Measurements from ENCODE around the gene ZMYND11.

Gene ZMYND11

DNA sequence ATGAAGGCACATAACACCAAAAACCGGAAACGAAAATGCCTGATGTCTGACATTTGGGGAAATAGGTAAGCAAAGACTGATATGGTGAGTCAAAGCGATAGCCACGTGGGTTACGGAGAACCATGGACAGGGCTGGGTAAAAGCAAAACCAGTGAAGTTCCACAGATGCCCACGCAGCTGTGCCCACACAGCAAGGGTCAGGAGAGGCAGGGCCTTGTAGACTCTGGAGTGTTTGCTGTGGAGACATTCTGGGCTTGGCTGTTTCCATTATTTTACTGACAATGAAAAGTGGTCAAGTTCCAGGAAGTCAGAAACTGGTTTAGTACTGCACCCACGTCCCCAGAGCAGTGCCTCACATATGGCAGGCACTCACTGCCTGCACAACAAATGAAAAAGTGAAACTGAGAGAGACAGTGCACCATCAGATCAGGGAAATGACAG is 148.7 kb downstream of the ZMYND11 start:
- TF ChIP-seq, protein P1, sequence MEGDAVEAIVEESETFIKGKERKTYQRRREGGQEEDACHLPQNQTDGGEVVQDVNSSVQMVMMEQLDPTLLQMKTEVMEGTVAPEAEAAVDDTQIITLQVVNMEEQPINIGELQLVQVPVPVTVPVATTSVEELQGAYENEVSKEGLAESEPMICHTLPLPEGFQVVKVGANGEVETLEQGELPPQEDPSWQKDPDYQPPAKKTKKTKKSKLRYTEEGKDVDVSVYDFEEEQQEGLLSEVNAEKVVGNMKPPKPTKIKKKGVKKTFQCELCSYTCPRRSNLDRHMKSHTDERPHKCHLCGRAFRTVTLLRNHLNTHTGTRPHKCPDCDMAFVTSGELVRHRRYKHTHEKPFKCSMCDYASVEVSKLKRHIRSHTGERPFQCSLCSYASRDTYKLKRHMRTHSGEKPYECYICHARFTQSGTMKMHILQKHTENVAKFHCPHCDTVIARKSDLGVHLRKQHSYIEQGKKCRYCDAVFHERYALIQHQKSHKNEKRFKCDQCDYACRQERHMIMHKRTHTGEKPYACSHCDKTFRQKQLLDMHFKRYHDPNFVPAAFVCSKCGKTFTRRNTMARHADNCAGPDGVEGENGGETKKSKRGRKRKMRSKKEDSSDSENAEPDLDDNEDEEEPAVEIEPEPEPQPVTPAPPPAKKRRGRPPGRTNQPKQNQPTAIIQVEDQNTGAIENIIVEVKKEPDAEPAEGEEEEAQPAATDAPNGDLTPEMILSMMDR (IDR thresholded peaks at IDR 0.05; ENCODE audit: insufficient read depth, low read length, missing control alignments), result no peak
- H3K4me3 ChIP-seq (ENCODE audit: low read depth, low read length), result no peak overlapping the region
- CTCF ChIA-PET, result no interaction called here
- POLR2A ChIA-PET, result no interaction called here
- no peak for DNase-seq (ENCODE audit: low read depth, low spot score)

GRCh38 chr10:285216-285615 is 150.0 kb downstream of the ZMYND11 start:
- no peak overlapping the region for H3K4me3 ChIP-seq (ENCODE audit: low read depth, low read length)
- POLR2A ChIA-PET, result no interaction called here
- CTCF ChIA-PET, result no interaction called here
- no peak for DNase-seq (ENCODE audit: low read depth, low spot score)
- TF ChIP-seq, protein P1 (IDR thresholded peaks at IDR 0.05; ENCODE audit: insufficient read depth, low read length, missing control alignments), result no peak

GRCh38 chr10:287026-287709 is 151.9 kb downstream of the ZMYND11 start:
- CTCF ChIA-PET, result interaction anchor here (1.0 to 1.7 kb wide), 2 partner anchors 15 to 59 kb away, joined by 5 read pairs; no protein-coding TSS in a partner anchor
- DNase-seq (ENCODE audit: low read depth, low spot score), result peak; percentile 41
- POLR2A ChIA-PET, result no interaction called here
- H3K4me3 ChIP-seq (ENCODE audit: low read depth, low read length), result no peak overlapping the region
- TF ChIP-seq, protein P1 (IDR thresholded peaks at IDR 0.05; ENCODE audit: insufficient read depth, low read length, missing control alignments), result no peak

DNA sequence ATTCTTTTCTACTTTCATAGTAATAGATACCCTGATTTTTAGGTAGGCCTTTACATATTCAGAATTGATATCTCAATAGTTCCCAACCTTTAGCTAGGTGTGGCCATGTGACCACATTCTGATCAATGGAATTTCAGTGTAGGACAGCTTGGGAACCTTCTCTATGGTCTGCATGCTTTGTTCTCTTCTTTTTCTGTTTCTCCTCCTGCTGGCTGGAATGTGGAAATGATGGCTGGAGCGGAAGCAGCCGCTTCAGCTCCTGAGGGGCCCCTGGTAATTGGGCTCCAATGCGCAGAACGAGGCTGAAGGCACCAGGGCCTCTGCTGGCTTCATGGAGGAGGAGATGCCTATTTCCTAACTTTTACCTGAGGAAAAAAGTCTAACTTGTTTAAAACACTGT is 152.6 kb downstream of the ZMYND11 start:
- DNase-seq (ENCODE audit: low read depth, low spot score), result no peak
- ChIA-PET POLR2A (no interaction called here), CTCF (interaction anchor here (1.0 to 1.7 kb wide), 2 partner anchors 15 to 60 kb away, joined by 5 read pairs; no protein-coding TSS in a partner anchor)

DNA sequence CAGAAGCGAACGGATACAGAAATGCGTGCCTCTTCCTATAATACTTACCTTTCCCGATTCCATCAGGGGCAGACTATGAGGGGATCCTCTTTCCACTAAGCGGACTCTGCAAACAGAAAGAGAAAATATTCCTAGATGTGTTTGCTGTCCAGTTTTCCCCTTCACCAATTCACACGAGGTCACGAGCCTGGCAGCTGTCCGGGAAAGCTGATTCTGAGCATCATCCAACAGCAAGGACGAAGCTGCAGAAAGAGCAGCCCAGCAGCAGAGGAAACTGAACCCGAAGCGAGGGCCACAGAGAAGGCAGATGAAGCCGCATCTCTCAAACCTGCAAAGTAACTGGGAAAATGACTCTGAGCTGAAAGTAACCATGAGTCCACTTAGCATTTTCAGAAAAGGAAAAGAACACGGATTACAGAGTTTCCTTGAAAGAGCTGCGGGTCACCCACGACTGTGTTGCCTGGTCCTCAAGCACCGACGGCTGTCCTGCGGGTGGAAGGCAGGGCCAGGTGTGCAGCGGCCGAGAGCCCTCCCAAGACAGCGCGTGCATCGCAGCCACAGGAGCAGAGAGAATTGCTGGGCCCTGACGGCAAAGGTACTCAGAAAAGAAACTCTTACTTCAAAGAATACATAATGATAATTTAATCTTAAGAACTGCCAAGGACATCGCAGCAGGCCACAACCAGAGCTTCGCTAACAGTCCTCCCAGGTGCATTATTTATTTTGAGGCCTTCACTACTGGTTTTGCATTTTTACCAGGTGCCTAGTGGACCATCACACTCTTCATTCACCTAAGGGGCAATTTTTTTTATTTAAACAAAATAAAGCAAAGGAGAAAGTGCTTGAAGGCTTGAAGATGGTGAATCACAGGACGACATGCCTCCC is 153.3 kb downstream of the ZMYND11 start:
- ChIA-PET POLR2A (no interaction called here), CTCF (interaction anchor here (0.5 to 1.7 kb wide), 3 partner anchors 14 to 61 kb away, joined by 3 to 5 read pairs (median 5); no protein-coding TSS in a partner anchor)
- no peak overlapping the region for H3K4me3 ChIP-seq (ENCODE audit: low read depth, low read length)
- no peak for DNase-seq (ENCODE audit: low read depth, low spot score)
- TF ChIP-seq, protein P1 (IDR thresholded peaks at IDR 0.05; ENCODE audit: insufficient read depth, low read length, missing control alignments), result no peak

More for the DNA sequence above, 152.6 kb downstream of the ZMYND11 start:
- TF ChIP-seq, protein P1 (IDR thresholded peaks at IDR 0.05; ENCODE audit: insufficient read depth, low read length, missing control alignments), result peak; percentile 14
- H3K4me3 ChIP-seq (ENCODE audit: low read depth, low read length), result no peak overlapping the region

DNA sequence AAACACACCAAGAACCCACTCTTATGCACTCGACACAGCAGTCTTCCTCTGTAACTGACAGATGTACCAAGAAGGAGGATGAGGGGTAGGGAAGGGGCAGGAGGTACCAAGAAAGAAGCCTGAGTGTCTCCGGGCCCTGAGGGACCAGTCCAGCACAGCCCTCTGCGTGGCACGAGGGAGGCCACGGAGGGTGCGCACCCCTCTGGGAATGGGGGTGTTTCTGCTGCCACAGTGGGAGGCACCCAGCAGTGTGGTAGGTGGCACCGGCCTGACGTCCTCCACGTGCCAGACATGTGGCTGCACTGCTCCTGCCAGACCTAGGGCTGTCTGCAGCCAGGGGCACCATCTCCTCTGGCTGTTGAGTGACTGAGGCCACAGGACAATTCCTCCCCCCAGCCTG is 154.3 kb downstream of the ZMYND11 start:
- no peak overlapping the region for H3K4me3 ChIP-seq (ENCODE audit: low read depth, low read length)
- ChIA-PET POLR2A (no interaction called here), CTCF (no interaction called here)
- TF ChIP-seq, protein P1 (IDR thresholded peaks at IDR 0.05; ENCODE audit: insufficient read depth, low read length, missing control alignments), result no peak
- no peak for DNase-seq (ENCODE audit: low read depth, low spot score)

All from AG04449 (cell line).